Parathyroid adenoma (tissue), 2 donors: ENCODE data around the gene SLC25A51.

Source experiments
- H2AFZ ChIP-seq: fragments of 300-600 bp; sonication (generic); one replicate; pipeline ENCODE4 v1.7.0; 2017; ENCODE audit warnings: antibody characterized with exemption, mild to moderate bottlenecking
- H3K27ac ChIP-seq: fragments of 300-600 bp; sonication (generic); one replicate; pipeline ENCODE4 v1.7.0; 2017
- H3K27me3 ChIP-seq: fragments of 300-600 bp; sonication (generic); one replicate; pipeline ENCODE4 v1.7.0; 2017; ENCODE audit warnings: low read length; ENCODE audit not compliant: control insufficient read depth, insufficient read depth
- H3K36me3 ChIP-seq: fragments of 300-600 bp; sonication (generic); one replicate; pipeline ENCODE4 v1.7.0; 2017; ENCODE audit warnings: low read length; ENCODE audit not compliant: control insufficient read depth, insufficient read depth
- H3K4me1 ChIP-seq: fragments of 300-600 bp; sonication (generic); one replicate; pipeline ENCODE4 v1.7.0; 2017; ENCODE audit warnings: control low read depth
- H3K4me2 ChIP-seq: fragments of 300-600 bp; sonication (generic); one replicate; pipeline ENCODE4 v1.7.0; 2017; ENCODE audit warnings: low read length
- H3K4me3 ChIP-seq: fragments of 300-600 bp; sonication (generic); one replicate; pipeline ENCODE4 v1.7.0; 2017; ENCODE audit warnings: low read depth, low read length
- H3K79me2 ChIP-seq: fragments of 300-600 bp; sonication (generic); one replicate; pipeline ENCODE4 v1.7.0; 2017; ENCODE audit warnings: control low read depth
- H3K9ac ChIP-seq: fragments of 300-600 bp; sonication (generic); one replicate; pipeline ENCODE4 v1.7.0; 2017; ENCODE audit warnings: mild to moderate bottlenecking
- H3K9me3 ChIP-seq: fragments of 300-600 bp; sonication (generic); one replicate; pipeline ENCODE4 v1.7.0; 2017; ENCODE audit warnings: low read length; ENCODE audit not compliant: control insufficient read depth
- TF ChIP-seq, protein P1 (sequence below): fragments of 300-600 bp; sonication (generic); IDR thresholded peaks from one replicate; pipeline ENCODE4 v1.7.0; 2017; ENCODE audit warnings: antibody characterized with exemption, mild to moderate bottlenecking
- donor health status: primary hyperparathyroidism.

The SLC25A51 gene

DNA sequence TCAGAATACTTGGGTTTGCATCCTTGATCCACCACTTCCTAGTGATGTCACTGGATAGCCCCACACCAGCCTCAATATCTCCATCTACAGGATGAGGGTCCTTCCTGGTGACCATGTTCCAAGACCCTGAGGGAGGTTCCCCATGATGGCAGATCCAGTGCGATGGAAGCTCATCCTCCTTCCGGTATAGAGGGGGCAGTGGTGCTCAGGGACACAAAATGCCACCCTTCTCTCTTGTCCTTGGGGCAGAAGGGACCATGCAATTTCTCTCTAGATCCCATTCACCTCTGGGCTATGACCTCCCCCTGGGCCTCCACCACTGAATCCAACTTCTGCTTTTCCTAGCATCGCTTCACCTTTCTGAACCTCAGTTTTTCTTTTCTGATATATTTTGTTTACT lies 5.4 kb upstream of the SLC25A51 start:
- H2AFZ ChIP-seq, result no peak overlapping the region
- no peak overlapping the region for H3K4me3 ChIP-seq
- H3K9me3 ChIP-seq, result no peaks in the 10 kb centered on the region
- no peak overlapping the region for H3K4me2 ChIP-seq
- no peaks in the 10 kb centered on the region for H3K36me3 ChIP-seq
- H3K4me1 ChIP-seq, result no peaks in the 10 kb centered on the region
- TF ChIP-seq, protein P1, sequence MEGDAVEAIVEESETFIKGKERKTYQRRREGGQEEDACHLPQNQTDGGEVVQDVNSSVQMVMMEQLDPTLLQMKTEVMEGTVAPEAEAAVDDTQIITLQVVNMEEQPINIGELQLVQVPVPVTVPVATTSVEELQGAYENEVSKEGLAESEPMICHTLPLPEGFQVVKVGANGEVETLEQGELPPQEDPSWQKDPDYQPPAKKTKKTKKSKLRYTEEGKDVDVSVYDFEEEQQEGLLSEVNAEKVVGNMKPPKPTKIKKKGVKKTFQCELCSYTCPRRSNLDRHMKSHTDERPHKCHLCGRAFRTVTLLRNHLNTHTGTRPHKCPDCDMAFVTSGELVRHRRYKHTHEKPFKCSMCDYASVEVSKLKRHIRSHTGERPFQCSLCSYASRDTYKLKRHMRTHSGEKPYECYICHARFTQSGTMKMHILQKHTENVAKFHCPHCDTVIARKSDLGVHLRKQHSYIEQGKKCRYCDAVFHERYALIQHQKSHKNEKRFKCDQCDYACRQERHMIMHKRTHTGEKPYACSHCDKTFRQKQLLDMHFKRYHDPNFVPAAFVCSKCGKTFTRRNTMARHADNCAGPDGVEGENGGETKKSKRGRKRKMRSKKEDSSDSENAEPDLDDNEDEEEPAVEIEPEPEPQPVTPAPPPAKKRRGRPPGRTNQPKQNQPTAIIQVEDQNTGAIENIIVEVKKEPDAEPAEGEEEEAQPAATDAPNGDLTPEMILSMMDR, result no peak
- H3K9ac ChIP-seq, result no peak overlapping the region
- no peaks in the 10 kb centered on the region for H3K27me3 ChIP-seq
- H3K79me2 ChIP-seq, result no peaks in the 10 kb centered on the region
- H3K27ac ChIP-seq, result no peak overlapping the region

DNA sequence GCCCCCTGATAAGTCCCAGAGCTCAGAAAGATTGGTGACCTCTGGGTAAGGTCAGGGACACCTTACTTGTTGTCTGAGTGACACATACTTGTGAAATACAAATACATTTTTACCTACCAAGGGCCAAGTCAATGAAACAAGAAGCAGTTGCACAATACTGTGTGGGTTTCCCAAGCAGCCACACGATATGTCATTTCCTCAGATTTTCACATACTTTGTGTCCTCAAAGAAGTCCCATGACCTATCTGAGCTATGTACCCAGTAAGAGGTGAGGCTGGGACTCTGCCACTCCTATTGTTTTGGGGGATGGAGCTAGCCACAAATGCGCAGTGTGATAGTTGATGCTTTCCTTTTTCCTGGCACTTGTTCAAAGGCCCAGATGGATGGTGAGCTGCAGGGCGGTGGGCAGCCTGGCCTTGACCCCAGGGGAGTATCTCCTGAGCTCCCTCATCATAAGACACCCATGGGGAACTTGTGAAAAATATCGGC lies 4.8 kb upstream of the SLC25A51 start:
- Histone ChIP-seq H2AFZ (no peak overlapping the region), H3K27ac (no peak overlapping the region), H3K36me3 (no peaks in the 10 kb centered on the region), H3K4me2 (no peak overlapping the region), H3K9ac (no peak overlapping the region), H3K27me3 (no peaks in the 10 kb centered on the region), H3K79me2 (no peaks in the 10 kb centered on the region), H3K4me3 (no peak overlapping the region), H3K4me1 (no peaks in the 10 kb centered on the region), H3K9me3 (no peaks in the 10 kb centered on the region)
- TF ChIP-seq, protein P1, result no peak

DNA sequence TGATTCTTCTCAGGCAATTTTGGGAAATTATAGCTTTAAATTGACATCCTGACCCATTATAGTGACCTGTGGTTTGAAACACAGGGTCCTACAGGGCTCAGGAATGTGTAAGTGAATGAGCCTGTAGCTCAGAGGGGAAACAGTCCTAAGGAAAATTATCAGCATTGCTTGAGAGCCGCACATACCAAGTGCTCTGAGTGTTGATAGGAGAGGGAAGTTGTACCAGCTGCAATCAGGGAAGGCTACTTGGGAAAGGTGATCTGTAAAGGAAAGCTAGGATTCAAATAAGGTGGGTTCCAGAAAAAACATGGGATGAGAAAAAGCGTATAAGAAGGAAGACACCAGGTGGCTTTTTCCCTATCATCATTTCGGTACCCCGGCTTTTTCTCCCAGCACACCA lies 4.4 kb upstream of the SLC25A51 start:
- TF ChIP-seq, protein P1, result no peak
- Histone ChIP-seq H3K4me1 (no peaks in the 10 kb centered on the region), H3K9me3 (no peaks in the 10 kb centered on the region), H3K4me2 (no peak overlapping the region), H3K36me3 (no peaks in the 10 kb centered on the region), H3K9ac (no peak overlapping the region), H3K79me2 (no peaks in the 10 kb centered on the region), H3K27me3 (no peaks in the 10 kb centered on the region), H3K4me3 (no peak overlapping the region), H3K27ac (no peak overlapping the region), H2AFZ (no peak overlapping the region)

DNA sequence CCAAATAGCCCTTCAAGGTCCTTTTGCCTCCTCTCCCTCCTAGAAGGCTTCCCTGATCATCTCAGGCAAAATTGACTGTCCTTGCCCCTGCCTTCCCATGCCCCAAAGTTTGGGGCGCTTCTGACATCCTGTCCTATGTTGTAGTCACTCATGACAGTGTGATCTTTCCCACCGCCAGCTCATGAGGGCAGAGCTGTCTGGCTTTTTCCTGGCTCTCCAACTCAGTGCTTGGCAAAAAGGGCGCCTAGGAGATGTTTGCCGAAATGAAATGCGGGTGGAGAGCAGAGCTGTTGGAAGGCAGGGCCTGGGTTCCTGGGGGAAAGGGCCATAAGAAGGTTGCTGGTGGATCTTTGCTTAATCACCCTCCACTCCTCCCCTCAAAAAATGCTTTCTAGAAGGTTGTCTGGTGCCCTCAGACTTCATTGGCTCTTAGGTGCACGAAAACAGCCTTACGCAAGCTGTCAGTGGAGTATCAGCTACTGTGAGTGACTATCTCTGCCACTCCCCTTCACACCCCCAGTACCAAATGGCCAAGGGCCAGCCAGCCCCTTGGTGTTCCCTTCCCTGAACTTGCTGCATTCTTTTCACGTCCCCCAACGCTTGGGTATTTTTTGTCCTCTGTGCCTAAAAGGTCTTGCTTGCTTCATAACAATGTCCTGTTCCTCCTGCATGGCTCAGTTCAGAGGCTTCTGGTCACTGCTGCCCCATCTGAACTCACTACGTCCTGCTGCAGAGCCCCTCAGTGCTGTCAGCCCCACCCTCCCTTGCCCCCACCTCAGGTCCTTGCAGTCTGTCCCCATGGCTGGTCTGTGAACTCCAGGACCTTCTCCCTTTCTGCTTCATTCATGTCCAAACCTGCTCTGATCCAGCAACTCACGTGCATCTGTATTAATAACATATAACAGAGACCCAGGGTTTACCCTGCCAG lies 2.6 kb upstream of the SLC25A51 start:
- TF ChIP-seq, protein P1, result no peak
- no peak overlapping the region for H3K27ac ChIP-seq
- H3K36me3 ChIP-seq, result no peaks in the 10 kb centered on the region
- H3K4me2 ChIP-seq, result no peak overlapping the region
- no peak overlapping the region for H2AFZ ChIP-seq
- H3K4me3 ChIP-seq, result no peak overlapping the region
- H3K79me2 ChIP-seq, result no peaks in the 10 kb centered on the region
- H3K9me3 ChIP-seq, result no peaks in the 10 kb centered on the region
- no peaks in the 10 kb centered on the region for H3K27me3 ChIP-seq
- no peak overlapping the region for H3K9ac ChIP-seq
- H3K4me1 ChIP-seq, result peaks cover 4% of the 10 kb centered on the region
